Measurements from ENCODE around the gene GNAQ. TPM values are rescaled to one million over a fixed set of nuclear protein-coding genes. Genes with fewer than 3 reads are reported as not detected.

GNAQ gene
- total and polyA plus RNA-seq, 2 of the 4 experiments (the other 2 are of a cell fraction): 23.1 to 50.7 TPM

- no peaks in the 10 kb centered on the region for H3K27me3 ChIP-seq (ENCODE audit: control insufficient read depth, insufficient read depth, low read length)
- no peak overlapping the region for H2BK20ac ChIP-seq (ENCODE audit: low read depth, low read length)
- TF ChIP-seq MAZ (IDR thresholded peaks at IDR 0.05; ENCODE audit: borderline replicate concordance, low read depth, low read length) (no peak), RFX5 (IDR thresholded peaks at IDR 0.05; ENCODE audit: low read depth, low read length) (no peak), NFE2L2 (IDR thresholded peaks at IDR 0.05; ENCODE audit: low read depth, low read length) (no peak), CTCF (conservative IDR thresholded peaks at IDR 0.05; ENCODE audit: low read depth, low read length) (no peak), RCOR1 (IDR thresholded peaks at IDR 0.05; ENCODE audit: insufficient replicate concordance, low read length) (no peak), FOS (IDR thresholded peaks at IDR 0.05; ENCODE audit: low read depth, low read length) (no peak), SMC3 (IDR thresholded peaks at IDR 0.05; ENCODE audit: low read depth, low read length) (no peak), RAD21 (IDR thresholded peaks at IDR 0.05; ENCODE audit: low read length) (no peak), MAFK (IDR thresholded peaks at IDR 0.05; ENCODE audit: low read depth, low read length) (no peak), BHLHE40 (IDR thresholded peaks at IDR 0.05; ENCODE audit: low read depth, low read length) (no peak)
- peaks cover 27% of the 10 kb centered on the region; the same call in 1 of the 2 replicates for H4K20me1 ChIP-seq (ENCODE audit: insufficient read depth, low read length)
- H3K27ac ChIP-seq (ENCODE audit: insufficient read depth, low read length): no peak overlapping the region
- in situ Hi-C loops (cut with MboI; ENCODE audit: low sequenced_read_pairs) (no loop called here), intact Hi-C loops (cut with micrococcal nuclease) (no loop called here), dilution Hi-C loops (cut with HindIII; ENCODE audit: low sequenced_read_pairs, unreplicated experiment) (no loop called here)
- H2AK5ac ChIP-seq (ENCODE audit: low read depth, low read length): no peak overlapping the region
- no peaks in the 10 kb centered on the region for H3K36me3 ChIP-seq (ENCODE audit: control insufficient read depth, insufficient read depth, low read length)
- no peak overlapping the region for H3K4me3 ChIP-seq (ENCODE audit: insufficient read depth, low read depth, low read length)
- H3K18ac ChIP-seq (ENCODE audit: low read depth, low read length): no peak overlapping the region
- H3K14ac ChIP-seq (replicated peaks; ENCODE audit: low read depth, low read length): no peak overlapping the region
- no peak overlapping the region for H3K56ac ChIP-seq (ENCODE audit: extremely low read depth, insufficient read depth, low read length)
- no peak overlapping the region for H2BK15ac ChIP-seq (ENCODE audit: low read depth, low read length)
- H3K4ac ChIP-seq (ENCODE audit: low read depth, low read length): no peak overlapping the region
- no peak overlapping the region for H3K9ac ChIP-seq (ENCODE audit: low read depth, low read length)
- H4K5ac ChIP-seq (ENCODE audit: low read depth, low read length): no peak overlapping the region
- no peak for DNase-seq
- H2AFZ ChIP-seq (replicated peaks; ENCODE audit: low read length, poor library complexity): no peak overlapping the region
- H2BK120ac ChIP-seq (ENCODE audit: low read depth, low read length): no peak overlapping the region
- peaks cover 11% of the 10 kb centered on the region for H3K4me1 ChIP-seq (ENCODE audit: control insufficient read depth, insufficient read depth, low read length)
- H4K8ac ChIP-seq (ENCODE audit: low read depth in 2 of 2, low read length in 2 of 2): no peak overlapping the region
- peaks cover 34 to 57% of the 10 kb centered on the region in 2 experiments for H3K79me1 ChIP-seq (ENCODE audit: low read depth in 1 of 2, low read length in 2 of 2)
- 83% methylated on average over 1 of the region's 6 CpGs; no CpG with 5 or more reads in 1 of the 2 experiments for WGBS, 2 experiments (ENCODE audit: extremely low coverage in 2 of 2, insufficient read length in 1 of 2)
- H3K23ac ChIP-seq (ENCODE audit: low read depth, low read length): no peak overlapping the region
- H2BK5ac ChIP-seq (ENCODE audit: low read depth, low read length, poor library complexity, severe bottlenecking): no peak overlapping the region
- no peak for ATAC-seq (ENCODE audit: low read depth)
- no peak overlapping the region for H4K91ac ChIP-seq (ENCODE audit: insufficient read depth, low read depth, low read length)
- BruUV-seq (replicated peaks): no TSS peak
- CTCF ChIA-PET: no interaction called here
- H3K9me1 ChIP-seq (ENCODE audit: insufficient read depth, low read length): peaks cover 21% of the 10 kb centered on the region
- H3K4me2 ChIP-seq (ENCODE audit: low read depth, low read length): no peak overlapping the region
- POLR2A ChIA-PET (ENCODE audit: unreplicated experiment): no interaction called here
- no peak overlapping the region for H2AK9ac ChIP-seq (replicated peaks; ENCODE audit: low read depth, low read length, poor library complexity)
- H3K9me3 ChIP-seq (ENCODE audit: control insufficient read depth, insufficient read depth, low read length): no peaks in the 10 kb centered on the region
These were observed 86.9 kb downstream of the GNAQ start for GRCh38 chr9:77944556-77945243.

Measured in IMR-90 (cell line).